ENCODE data around the gene NUDCD3. TPM values are rescaled to one million over a fixed set of nuclear protein-coding genes. Genes with fewer than 3 reads are reported as not detected.
A peak's percentile ranks its signal among the peaks of the same experiment; 100 is the strongest.

The NUDCD3 gene
- total RNA-seq, 1 experiment from 2014 or later, result 82.3 TPM

GRCh38 chr7:44380831-44381493, 109.5 kb downstream of the NUDCD3 start:
- BruUV-seq (replicated peaks), result no TSS peak
- H3F3A ChIP-seq (ENCODE audit: low read length, unreplicated experiment), result no peaks in the 10 kb centered on the region
- ATAC-seq, result no peak
- 0 out of 2 replicates have a peak overlapping the region, but pooled peaks have one; percentile 85 for H3K27ac ChIP-seq (ENCODE audit: low read length)
- no peak overlapping the region for H3K4me2 ChIP-seq (ENCODE audit: low read length)
- ChIA-PET CTCF (no interaction called here), POLR2A (ENCODE audit: unreplicated experiment) (no interaction called here)
- H2AFZ ChIP-seq (ENCODE audit: low read length), result no peak overlapping the region
- no peaks in the 10 kb centered on the region for H3K9me3 ChIP-seq (ENCODE audit: low read length)
- H3K27me3 ChIP-seq (ENCODE audit: low read length), result no peaks in the 10 kb centered on the region
- H3K79me2 ChIP-seq (ENCODE audit: low read length), result no peaks in the 10 kb centered on the region
- intact Hi-C loops (cut with micrococcal nuclease), result no loop called here
- H3K9ac ChIP-seq (ENCODE audit: low read length), result no peak overlapping the region
- no peak overlapping the region for H3K4me3 ChIP-seq (ENCODE audit: low read length)
- H4K20me1 ChIP-seq (ENCODE audit: low read length), result no peaks in the 10 kb centered on the region
- TF ChIP-seq EZH2phosphoT487 (IDR thresholded peaks at IDR 0.05; ENCODE audit: borderline replicate concordance, low read length) (no peak), CTCF (conservative IDR thresholded peaks at IDR 0.05; ENCODE audit: low read depth, low read length) (no peak), EZH2 (IDR thresholded peaks at IDR 0.05; ENCODE audit: low read length, unreplicated experiment) (no peak)
- H3K9me2 ChIP-seq (replicated peaks; ENCODE audit: low read length), result no peaks in the 10 kb centered on the region
- H3K36me3 ChIP-seq (ENCODE audit: low read depth, low read length), result peaks cover 8% of the 10 kb centered on the region
- DNase-seq, result no peak
- peaks cover 40% of the 10 kb centered on the region for H3K4me1 ChIP-seq (ENCODE audit: insufficient read depth, low read length)

- Histone ChIP-seq H2AFZ (ENCODE audit: low read length) (no peak overlapping the region), H3K27ac (ENCODE audit: low read length) (peak overlapping the region; percentile 85), H4K20me1 (ENCODE audit: low read length) (no peaks in the 10 kb centered on the region), H3K4me2 (ENCODE audit: low read length) (no peak overlapping the region), H3F3A (ENCODE audit: low read length, unreplicated experiment) (no peaks in the 10 kb centered on the region), H3K27me3 (ENCODE audit: low read length) (no peaks in the 10 kb centered on the region), H3K4me1 (ENCODE audit: insufficient read depth, low read length) (peaks cover 40% of the 10 kb centered on the region), H3K9me3 (ENCODE audit: low read length) (no peaks in the 10 kb centered on the region), H3K9ac (ENCODE audit: low read length) (no peak overlapping the region; the same call in 1 of the 2 replicates), H3K36me3 (ENCODE audit: low read depth, low read length) (peaks cover 2% of the 10 kb centered on the region), H3K4me3 (ENCODE audit: low read length) (no peak overlapping the region), H3K9me2 (replicated peaks; ENCODE audit: low read length) (no peaks in the 10 kb centered on the region), H3K79me2 (ENCODE audit: low read length) (no peaks in the 10 kb centered on the region)
- DNase-seq (no peak), ATAC-seq (no peak)
- ChIA-PET POLR2A (ENCODE audit: unreplicated experiment) (no interaction called here), CTCF (no interaction called here)
- BruUV-seq (replicated peaks), result no TSS peak
- intact Hi-C loops (cut with micrococcal nuclease), result no loop called here
- no peak for TF ChIP-seq EZH2phosphoT487 (IDR thresholded peaks at IDR 0.05; ENCODE audit: borderline replicate concordance, low read length)
- TF ChIP-seq EZH2 (IDR thresholded peaks at IDR 0.05; ENCODE audit: low read length, unreplicated experiment), result no peak
- no peak for TF ChIP-seq CTCF (conservative IDR thresholded peaks at IDR 0.05; ENCODE audit: low read depth, low read length)
Observed at GRCh38 chr7:44380189-44380830, 110.1 kb downstream of the NUDCD3 start.

Data from PC-3 (cell line).